Ishikawa (cell line): Measurements from ENCODE around the gene RASSF4.

ENCODE experiments used
- CEBPB ChIP-seq: IDR thresholded peaks from 2 replicates; pipeline ENCODE4 v1.6.1; 2012
- CREB1 ChIP-seq: IDR thresholded peaks from 2 replicates; pipeline ENCODE4 v1.6.1; 2012; ENCODE audit warnings: low read depth
- EGR1 ChIP-seq: IDR thresholded peaks from 2 replicates; pipeline ENCODE4 v1.6.1; 2012
- EP300 ChIP-seq: IDR thresholded peaks from 2 replicates; pipeline ENCODE4 v1.6.1; 2012; ENCODE audit warnings: borderline replicate concordance
- FOXM1 ChIP-seq: IDR thresholded peaks from 2 replicates; pipeline ENCODE4 v1.6.1; 2012; ENCODE audit warnings: low read depth, borderline replicate concordance
- MAX ChIP-seq: IDR thresholded peaks from 2 replicates; pipeline ENCODE4 v1.6.1; 2012
- RAD21 ChIP-seq: IDR thresholded peaks from 2 replicates; pipeline ENCODE4 v1.6.1; 2012; ENCODE audit warnings: low read depth
- REST ChIP-seq: IDR thresholded peaks from 2 replicates; pipeline ENCODE4 v1.6.1; 2012; ENCODE audit warnings: low read depth, mild to moderate bottlenecking
- TAF1 ChIP-seq: IDR thresholded peaks from 2 replicates; pipeline ENCODE4 v1.6.1; 2012; ENCODE audit warnings: low read depth, mild to moderate bottlenecking
- TCF12 ChIP-seq: IDR thresholded peaks from 2 replicates; pipeline ENCODE4 v1.6.1; 2012; ENCODE audit warnings: low read depth
- TEAD4 ChIP-seq: IDR thresholded peaks from 2 replicates; pipeline ENCODE4 v1.6.1; 2012
- USF1 ChIP-seq: IDR thresholded peaks from 2 replicates; pipeline ENCODE4 v1.6.1; 2012
- YY1 ChIP-seq: IDR thresholded peaks from 2 replicates; pipeline ENCODE4 v1.6.1; 2012; ENCODE audit warnings: low read depth

- TF ChIP-seq EP300 (no peak), REST (no peak), FOXM1 (no peak), USF1 (no peak), CREB1 (no peak), RAD21 (no peak), TAF1 (no peak), YY1 (no peak), CEBPB (no peak), TEAD4 (no peak), MAX (no peak), EGR1 (no peak), TCF12 (no peak)
Measured at GRCh38 chr10:44978213-44978569, 18.6 kb downstream of the RASSF4 start.
